Measurements from ENCODE around the gene TTLL9.
"Not testable (repeated sequence)": the region's sequence is repeated elsewhere in the genome, so short reads cannot be mapped to it uniquely, and the experiment has no call there.

TTLL9 gene

DNA sequence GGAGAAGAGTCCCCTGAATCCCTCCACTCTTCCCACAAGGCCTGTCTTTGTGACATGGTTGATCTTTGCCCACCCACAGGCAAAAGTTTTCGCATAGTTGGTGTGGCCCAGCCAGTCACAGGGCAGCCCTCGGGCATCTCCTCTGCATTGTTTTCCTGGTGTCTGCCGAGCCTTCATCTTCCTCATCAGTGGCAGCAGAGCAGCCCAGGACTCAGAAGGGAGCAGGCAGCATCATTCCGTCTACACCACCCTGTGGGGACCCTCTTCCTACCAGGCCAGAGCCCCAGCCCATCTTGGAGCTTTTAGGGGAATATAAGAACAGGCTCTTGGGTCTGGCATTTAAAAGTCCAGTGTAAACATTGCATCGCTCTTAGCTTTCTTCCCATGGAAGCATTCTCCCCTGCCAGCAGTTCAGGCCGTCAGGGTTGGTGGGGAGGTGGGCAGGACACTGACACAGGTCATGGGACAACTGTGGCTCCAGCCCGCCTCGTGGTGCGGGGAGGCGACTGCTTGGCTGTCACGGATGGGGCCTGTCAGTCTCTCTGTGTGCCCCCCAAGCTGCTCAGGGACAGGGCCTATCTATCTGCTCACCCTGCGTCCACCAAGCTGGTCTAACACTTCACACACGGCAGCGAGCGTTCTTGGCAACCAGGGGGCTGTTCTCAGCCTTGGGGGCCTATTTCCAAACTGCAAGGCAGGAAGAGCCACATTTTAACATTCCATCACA, 43.2 kb downstream of the TTLL9 start:
- FAIRE-seq (no peak), DNase-seq (ENCODE audit: insufficient read length, low spot score) (no peak)
- TF ChIP-seq POU2F2 (IDR thresholded peaks at IDR 0.05; ENCODE audit: low read depth, low read length), result no peak
- TF ChIP-seq PAX5 (IDR thresholded peaks at IDR 0.05; ENCODE audit: insufficient read depth, low read length, severe bottlenecking), result no peak
- no peak for TF ChIP-seq TAF1 (IDR thresholded peaks at IDR 0.05; ENCODE audit: low read depth, low read length)
- TF ChIP-seq SPI1 (IDR thresholded peaks at IDR 0.05; ENCODE audit: low read depth, low read length), result no peak

DNA sequence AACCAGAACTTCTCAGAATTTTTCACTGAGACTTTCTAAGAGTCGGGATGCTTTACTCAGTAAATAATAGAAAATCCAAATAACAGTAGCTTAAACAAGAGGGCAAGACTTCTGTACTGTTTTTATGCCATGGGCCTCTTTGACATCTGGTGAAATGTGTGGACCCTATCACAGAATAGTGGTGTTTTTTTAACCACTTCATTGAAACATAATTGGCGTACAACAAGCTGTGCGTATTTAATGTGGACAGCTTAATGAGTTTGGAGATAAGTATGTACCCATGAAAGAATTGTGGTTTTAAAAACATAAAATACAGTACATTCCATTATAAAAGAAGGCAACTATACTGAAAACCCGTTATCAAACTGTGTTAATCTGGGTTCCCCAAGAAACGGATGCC, 43.7 kb downstream of the TTLL9 start:
- FAIRE-seq, result no peak
- DNase-seq (ENCODE audit: insufficient read length, low spot score), result no peak
- TF ChIP-seq TAF1 (IDR thresholded peaks at IDR 0.05; ENCODE audit: low read depth, low read length) (no peak), PAX5 (IDR thresholded peaks at IDR 0.05; ENCODE audit: insufficient read depth, low read length, severe bottlenecking) (no peak), SPI1 (IDR thresholded peaks at IDR 0.05; ENCODE audit: low read depth, low read length) (no peak), POU2F2 (IDR thresholded peaks at IDR 0.05; ENCODE audit: low read depth, low read length) (no peak), POLR2A (IDR thresholded peaks at IDR 0.05; ENCODE audit: low read depth, low read length) (no peak), POLR2AphosphoS5 (IDR thresholded peaks at IDR 0.05; ENCODE audit: low read depth, low read length) (no peak)

DNA sequence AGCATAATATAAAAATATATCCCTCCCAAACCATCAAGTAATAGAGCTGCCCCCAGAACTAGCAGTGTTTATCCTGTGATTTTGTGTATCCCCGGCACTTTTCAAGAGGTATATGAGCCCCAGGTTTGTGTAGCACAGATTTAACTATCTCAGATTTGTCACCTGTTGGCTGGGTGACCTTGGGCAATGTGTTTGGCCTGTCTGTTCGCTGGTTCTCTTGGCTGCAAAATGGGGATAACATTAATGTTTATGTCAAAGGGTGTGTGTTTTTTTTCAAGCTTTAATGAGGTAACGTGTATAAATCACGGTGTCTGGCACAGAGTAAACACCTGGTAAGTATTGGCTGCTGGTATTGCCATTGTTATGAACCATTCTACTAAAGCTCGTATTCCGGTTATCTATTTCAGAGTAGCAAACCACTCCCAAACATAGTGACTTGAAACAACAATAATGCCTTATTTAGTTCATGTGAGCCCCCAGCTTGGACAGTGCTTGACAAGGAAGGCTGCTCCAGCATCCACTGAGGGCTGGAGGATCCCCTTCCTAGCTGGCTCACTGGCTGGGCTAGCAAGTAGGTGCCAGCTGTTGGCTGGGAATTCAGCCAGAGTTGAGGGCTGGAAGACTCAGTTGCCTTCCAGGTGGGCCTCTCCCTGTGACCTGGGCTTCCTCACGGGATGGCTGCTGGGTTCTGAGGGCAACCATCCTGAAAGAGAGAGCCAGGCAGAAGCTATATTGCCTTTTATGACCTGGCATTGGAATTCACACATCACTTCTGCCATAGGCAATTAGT, 45.3 kb downstream of the TTLL9 start:
- DNase-seq (ENCODE audit: insufficient read length, low spot score) (no peak), FAIRE-seq (no peak)
- TF ChIP-seq PAX5 (IDR thresholded peaks at IDR 0.05; ENCODE audit: insufficient read depth, low read length, severe bottlenecking), result no peak
- TF ChIP-seq POU2F2 (IDR thresholded peaks at IDR 0.05; ENCODE audit: low read depth, low read length), result no peak
- no peak for TF ChIP-seq TAF1 (IDR thresholded peaks at IDR 0.05; ENCODE audit: low read depth, low read length)
- TF ChIP-seq SPI1 (IDR thresholded peaks at IDR 0.05; ENCODE audit: low read depth, low read length), result no peak
- TF ChIP-seq POLR2AphosphoS5 (IDR thresholded peaks at IDR 0.05; ENCODE audit: low read depth, low read length), result no peak
- no peak for TF ChIP-seq POLR2A (IDR thresholded peaks at IDR 0.05; ENCODE audit: low read depth, low read length)

- DNase-seq (ENCODE audit: insufficient read length, low spot score) (no peak), FAIRE-seq (no peak)
- TF ChIP-seq PAX5 (IDR thresholded peaks at IDR 0.05; ENCODE audit: insufficient read depth, low read length, severe bottlenecking), result no peak
- no peak for TF ChIP-seq POLR2A (IDR thresholded peaks at IDR 0.05; ENCODE audit: low read depth, low read length)
- no peak for TF ChIP-seq SPI1 (IDR thresholded peaks at IDR 0.05; ENCODE audit: low read depth, low read length)
- TF ChIP-seq POLR2AphosphoS5 (IDR thresholded peaks at IDR 0.05; ENCODE audit: low read depth, low read length), result no peak
- TF ChIP-seq TAF1 (IDR thresholded peaks at IDR 0.05; ENCODE audit: low read depth, low read length), result no peak
- no peak for TF ChIP-seq POU2F2 (IDR thresholded peaks at IDR 0.05; ENCODE audit: low read depth, low read length)
Observed at GRCh38 chr20:31916708-31917107, 46.3 kb downstream of the TTLL9 start.

- peak; percentile 78 for TF ChIP-seq SPI1 (IDR thresholded peaks at IDR 0.05; ENCODE audit: low read depth, low read length)
- not testable (repeated sequence) for FAIRE-seq; DNase-seq (ENCODE audit: insufficient read length, low spot score)
Observed at GRCh38 chr20:31917962-31918412, 47.6 kb downstream of the TTLL9 start.

GRCh38 chr20:31918466-31919105, 48.2 kb downstream of the TTLL9 start:
- no peak for FAIRE-seq

DNA sequence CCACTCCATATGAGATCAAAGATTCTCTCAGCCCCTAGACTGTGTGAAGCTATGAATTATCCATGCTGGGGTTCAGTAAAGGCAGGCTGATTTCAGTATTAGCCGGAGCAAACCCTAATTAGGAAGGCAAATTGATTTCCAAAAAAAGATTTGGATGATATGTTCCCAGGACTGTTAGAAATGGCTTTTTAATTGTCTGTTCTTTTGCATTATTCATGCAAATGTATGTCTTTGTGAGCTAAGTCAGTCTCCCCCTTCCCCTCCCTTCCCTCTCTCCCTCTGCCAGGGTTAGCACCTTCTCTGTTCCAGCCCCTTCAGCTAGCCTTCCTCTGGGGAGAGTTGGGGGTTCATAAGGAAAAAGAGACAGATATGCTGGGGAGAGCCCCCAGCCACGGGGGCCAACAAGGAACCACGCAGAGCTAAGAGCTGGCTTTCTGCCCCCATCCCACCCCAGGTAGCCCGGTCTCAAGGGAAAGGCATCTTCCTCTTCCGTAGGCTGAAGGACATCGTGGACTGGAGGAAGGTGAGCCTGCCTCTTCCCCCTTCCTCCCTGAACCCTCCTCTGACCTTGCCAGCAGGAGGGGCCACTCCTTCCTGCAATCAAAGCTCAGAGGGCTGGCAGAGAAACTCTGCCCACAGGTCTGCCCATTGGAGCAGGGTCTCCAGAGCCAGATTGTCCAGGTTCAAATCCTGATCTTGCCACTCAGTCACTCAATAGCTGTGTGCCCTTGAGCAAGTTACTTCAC, 49.1 kb downstream of the TTLL9 start:
- DNase-seq (ENCODE audit: insufficient read length, low spot score) (no peak), FAIRE-seq (no peak)
- TF ChIP-seq TAF1 (IDR thresholded peaks at IDR 0.05; ENCODE audit: low read depth, low read length), result no peak
- TF ChIP-seq POLR2A (IDR thresholded peaks at IDR 0.05; ENCODE audit: low read depth, low read length), result no peak
- no peak for TF ChIP-seq POU2F2 (IDR thresholded peaks at IDR 0.05; ENCODE audit: low read depth, low read length)
- TF ChIP-seq PAX5 (IDR thresholded peaks at IDR 0.05; ENCODE audit: insufficient read depth, low read length, severe bottlenecking), result no peak
- no peak for TF ChIP-seq POLR2AphosphoS5 (IDR thresholded peaks at IDR 0.05; ENCODE audit: low read depth, low read length)
- no peak for TF ChIP-seq SPI1 (IDR thresholded peaks at IDR 0.05; ENCODE audit: low read depth, low read length)

More at GRCh38 chr20:31918466-31919105, 48.2 kb downstream of the TTLL9 start:
- no peak for TF ChIP-seq PAX5 (IDR thresholded peaks at IDR 0.05; ENCODE audit: insufficient read depth, low read length, severe bottlenecking)
- TF ChIP-seq POLR2A (IDR thresholded peaks at IDR 0.05; ENCODE audit: low read depth, low read length), result no peak
- no peak for TF ChIP-seq SPI1 (IDR thresholded peaks at IDR 0.05; ENCODE audit: low read depth, low read length)
- no peak for TF ChIP-seq POU2F2 (IDR thresholded peaks at IDR 0.05; ENCODE audit: low read depth, low read length)
- no peak for TF ChIP-seq POLR2AphosphoS5 (IDR thresholded peaks at IDR 0.05; ENCODE audit: low read depth, low read length)
- TF ChIP-seq TAF1 (IDR thresholded peaks at IDR 0.05; ENCODE audit: low read depth, low read length), result no peak
- DNase-seq (ENCODE audit: insufficient read length, low spot score), result no peak

- DNase-seq (ENCODE audit: insufficient read length, low spot score), result no peak
- TF ChIP-seq POLR2AphosphoS5 (IDR thresholded peaks at IDR 0.05; ENCODE audit: low read depth, low read length) (no peak), PAX5 (IDR thresholded peaks at IDR 0.05; ENCODE audit: insufficient read depth, low read length, severe bottlenecking) (no peak), POU2F2 (IDR thresholded peaks at IDR 0.05; ENCODE audit: low read depth, low read length) (no peak)
- no peak for FAIRE-seq
Observed at GRCh38 chr20:31920275-31920855, 49.9 kb downstream of the TTLL9 start.

GRCh38 chr20:31921480-31921879, 51.0 kb downstream of the TTLL9 start:
- FAIRE-seq; DNase-seq (ENCODE audit: insufficient read length, low spot score): not testable (repeated sequence)
